ENCODE results near the gene E2F4. TPM values are rescaled to one million over a fixed set of nuclear protein-coding genes. Genes with fewer than 3 reads are reported as not detected.
A peak's percentile ranks its signal among the peaks of the same experiment; 100 is the strongest.

Gene E2F4
- total and polyA plus RNA-seq, 9 of the 15 experiments (the other 6 are each of a cell fraction or from before 2014, with no cell fraction given): 9.7 to 139 (median 106) TPM

DNA sequence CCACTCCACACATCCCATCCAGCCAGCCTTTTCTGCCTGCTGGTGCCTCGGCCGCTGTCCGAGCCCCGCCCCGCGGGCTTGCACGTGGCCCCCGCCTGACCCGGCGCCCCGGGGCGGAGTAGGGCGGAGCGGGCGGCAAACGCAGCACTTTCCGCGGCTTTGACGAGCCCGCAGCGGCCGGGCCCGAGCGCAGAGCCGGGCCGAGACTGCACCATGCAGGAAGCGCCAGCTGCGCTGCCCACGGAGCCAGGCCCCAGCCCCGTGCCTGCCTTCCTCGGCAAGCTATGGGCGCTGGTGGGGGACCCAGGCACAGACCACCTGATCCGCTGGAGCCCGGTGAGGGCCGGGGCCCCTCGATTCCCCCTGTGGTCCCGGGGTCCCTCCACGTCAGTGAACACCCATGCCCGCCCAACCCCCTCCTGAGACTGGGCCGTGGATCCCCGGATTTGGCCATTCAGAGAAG is 27.3 kb upstream of the E2F4 start, which contains the start of gene HSF4 (continued):
- TF ChIP-seq, protein P1, sequence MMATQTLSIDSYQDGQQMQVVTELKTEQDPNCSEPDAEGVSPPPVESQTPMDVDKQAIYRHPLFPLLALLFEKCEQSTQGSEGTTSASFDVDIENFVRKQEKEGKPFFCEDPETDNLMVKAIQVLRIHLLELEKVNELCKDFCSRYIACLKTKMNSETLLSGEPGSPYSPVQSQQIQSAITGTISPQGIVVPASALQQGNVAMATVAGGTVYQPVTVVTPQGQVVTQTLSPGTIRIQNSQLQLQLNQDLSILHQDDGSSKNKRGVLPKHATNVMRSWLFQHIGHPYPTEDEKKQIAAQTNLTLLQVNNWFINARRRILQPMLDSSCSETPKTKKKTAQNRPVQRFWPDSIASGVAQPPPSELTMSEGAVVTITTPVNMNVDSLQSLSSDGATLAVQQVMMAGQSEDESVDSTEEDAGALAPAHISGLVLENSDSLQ (IDR thresholded peaks at IDR 0.05): no peak
- TF ChIP-seq ZBTB1 (CRISPR knock-in tag; IDR thresholded peaks at IDR 0.05; ENCODE audit: borderline replicate concordance, low read depth) (peak; percentile 78), RBBP5 (IDR thresholded peaks at IDR 0.05; ENCODE audit: borderline replicate concordance, insufficient read depth, low read length, poor library complexity, severe bottlenecking) (peak; percentile 59), FOS (IDR thresholded peaks at IDR 0.05; ENCODE audit: extremely low read depth, insufficient read length) (no peak), CXXC5 (CRISPR knock-in tag; IDR thresholded peaks at IDR 0.05) (peak; percentile 92), ZNF282 (CRISPR knock-in tag; IDR thresholded peaks at IDR 0.05) (0 out of 2 replicates have a peak, but pooled peaks have one; percentile 34), NR1H2 (CRISPR knock-in tag; IDR thresholded peaks at IDR 0.05) (no peak), ATF7 (IDR thresholded peaks at IDR 0.05) (0 out of 2 replicates have a peak, but pooled peaks have one; percentile 22), ZNF583 (CRISPR knock-in tag; IDR thresholded peaks at IDR 0.05) (0 out of 2 replicates have a peak, but pooled peaks have one; percentile 36)
- TF ChIP-seq, protein P2, sequence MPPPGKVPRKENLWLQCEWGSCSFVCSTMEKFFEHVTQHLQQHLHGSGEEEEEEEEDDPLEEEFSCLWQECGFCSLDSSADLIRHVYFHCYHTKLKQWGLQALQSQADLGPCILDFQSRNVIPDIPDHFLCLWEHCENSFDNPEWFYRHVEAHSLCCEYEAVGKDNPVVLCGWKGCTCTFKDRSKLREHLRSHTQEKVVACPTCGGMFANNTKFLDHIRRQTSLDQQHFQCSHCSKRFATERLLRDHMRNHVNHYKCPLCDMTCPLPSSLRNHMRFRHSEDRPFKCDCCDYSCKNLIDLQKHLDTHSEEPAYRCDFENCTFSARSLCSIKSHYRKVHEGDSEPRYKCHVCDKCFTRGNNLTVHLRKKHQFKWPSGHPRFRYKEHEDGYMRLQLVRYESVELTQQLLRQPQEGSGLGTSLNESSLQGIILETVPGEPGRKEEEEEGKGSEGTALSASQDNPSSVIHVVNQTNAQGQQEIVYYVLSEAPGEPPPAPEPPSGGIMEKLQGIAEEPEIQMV (tag; conservative IDR thresholded peaks at IDR 0.05; ENCODE audit: low read depth): no peak
- TF ChIP-seq, protein P3, sequence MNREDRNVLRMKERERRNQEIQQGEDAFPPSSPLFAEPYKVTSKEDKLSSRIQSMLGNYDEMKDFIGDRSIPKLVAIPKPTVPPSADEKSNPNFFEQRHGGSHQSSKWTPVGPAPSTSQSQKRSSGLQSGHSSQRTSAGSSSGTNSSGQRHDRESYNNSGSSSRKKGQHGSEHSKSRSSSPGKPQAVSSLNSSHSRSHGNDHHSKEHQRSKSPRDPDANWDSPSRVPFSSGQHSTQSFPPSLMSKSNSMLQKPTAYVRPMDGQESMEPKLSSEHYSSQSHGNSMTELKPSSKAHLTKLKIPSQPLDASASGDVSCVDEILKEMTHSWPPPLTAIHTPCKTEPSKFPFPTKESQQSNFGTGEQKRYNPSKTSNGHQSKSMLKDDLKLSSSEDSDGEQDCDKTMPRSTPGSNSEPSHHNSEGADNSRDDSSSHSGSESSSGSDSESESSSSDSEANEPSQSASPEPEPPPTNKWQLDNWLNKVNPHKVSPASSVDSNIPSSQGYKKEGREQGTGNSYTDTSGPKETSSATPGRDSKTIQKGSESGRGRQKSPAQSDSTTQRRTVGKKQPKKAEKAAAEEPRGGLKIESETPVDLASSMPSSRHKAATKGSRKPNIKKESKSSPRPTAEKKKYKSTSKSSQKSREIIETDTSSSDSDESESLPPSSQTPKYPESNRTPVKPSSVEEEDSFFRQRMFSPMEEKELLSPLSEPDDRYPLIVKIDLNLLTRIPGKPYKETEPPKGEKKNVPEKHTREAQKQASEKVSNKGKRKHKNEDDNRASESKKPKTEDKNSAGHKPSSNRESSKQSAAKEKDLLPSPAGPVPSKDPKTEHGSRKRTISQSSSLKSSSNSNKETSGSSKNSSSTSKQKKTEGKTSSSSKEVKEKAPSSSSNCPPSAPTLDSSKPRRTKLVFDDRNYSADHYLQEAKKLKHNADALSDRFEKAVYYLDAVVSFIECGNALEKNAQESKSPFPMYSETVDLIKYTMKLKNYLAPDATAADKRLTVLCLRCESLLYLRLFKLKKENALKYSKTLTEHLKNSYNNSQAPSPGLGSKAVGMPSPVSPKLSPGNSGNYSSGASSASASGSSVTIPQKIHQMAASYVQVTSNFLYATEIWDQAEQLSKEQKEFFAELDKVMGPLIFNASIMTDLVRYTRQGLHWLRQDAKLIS (CRISPR knock-in tag; IDR thresholded peaks at IDR 0.05): peak; percentile 38; the same call in 1 of the 2 replicates
- TF ChIP-seq, protein P4, sequence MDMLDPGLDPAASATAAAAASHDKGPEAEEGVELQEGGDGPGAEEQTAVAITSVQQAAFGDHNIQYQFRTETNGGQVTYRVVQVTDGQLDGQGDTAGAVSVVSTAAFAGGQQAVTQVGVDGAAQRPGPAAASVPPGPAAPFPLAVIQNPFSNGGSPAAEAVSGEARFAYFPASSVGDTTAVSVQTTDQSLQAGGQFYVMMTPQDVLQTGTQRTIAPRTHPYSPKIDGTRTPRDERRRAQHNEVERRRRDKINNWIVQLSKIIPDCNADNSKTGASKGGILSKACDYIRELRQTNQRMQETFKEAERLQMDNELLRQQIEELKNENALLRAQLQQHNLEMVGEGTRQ (CRISPR knock-in tag; IDR thresholded peaks at IDR 0.05): peak; percentile 61
- TF ChIP-seq, protein P5, sequence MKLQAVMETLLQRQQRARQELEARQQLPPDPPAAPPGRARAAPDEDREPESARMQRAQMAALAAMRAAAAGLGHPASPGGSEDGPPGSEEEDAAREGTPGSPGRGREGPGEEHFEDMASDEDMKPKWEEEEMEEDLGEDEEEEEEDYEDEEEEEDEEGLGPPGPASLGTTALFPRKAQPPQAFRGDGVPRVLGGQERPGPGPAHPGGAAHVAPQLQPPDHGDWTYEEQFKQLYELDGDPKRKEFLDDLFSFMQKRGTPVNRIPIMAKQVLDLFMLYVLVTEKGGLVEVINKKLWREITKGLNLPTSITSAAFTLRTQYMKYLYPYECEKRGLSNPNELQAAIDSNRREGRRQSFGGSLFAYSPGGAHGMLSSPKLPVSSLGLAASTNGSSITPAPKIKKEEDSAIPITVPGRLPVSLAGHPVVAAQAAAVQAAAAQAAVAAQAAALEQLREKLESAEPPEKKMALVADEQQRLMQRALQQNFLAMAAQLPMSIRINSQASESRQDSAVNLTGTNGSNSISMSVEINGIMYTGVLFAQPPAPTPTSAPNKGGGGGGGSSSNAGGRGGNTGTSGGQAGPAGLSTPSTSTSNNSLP (IDR thresholded peaks at IDR 0.05; ENCODE audit: borderline replicate concordance, low read depth, low read length): no peak
- TF ChIP-seq, protein P6, sequence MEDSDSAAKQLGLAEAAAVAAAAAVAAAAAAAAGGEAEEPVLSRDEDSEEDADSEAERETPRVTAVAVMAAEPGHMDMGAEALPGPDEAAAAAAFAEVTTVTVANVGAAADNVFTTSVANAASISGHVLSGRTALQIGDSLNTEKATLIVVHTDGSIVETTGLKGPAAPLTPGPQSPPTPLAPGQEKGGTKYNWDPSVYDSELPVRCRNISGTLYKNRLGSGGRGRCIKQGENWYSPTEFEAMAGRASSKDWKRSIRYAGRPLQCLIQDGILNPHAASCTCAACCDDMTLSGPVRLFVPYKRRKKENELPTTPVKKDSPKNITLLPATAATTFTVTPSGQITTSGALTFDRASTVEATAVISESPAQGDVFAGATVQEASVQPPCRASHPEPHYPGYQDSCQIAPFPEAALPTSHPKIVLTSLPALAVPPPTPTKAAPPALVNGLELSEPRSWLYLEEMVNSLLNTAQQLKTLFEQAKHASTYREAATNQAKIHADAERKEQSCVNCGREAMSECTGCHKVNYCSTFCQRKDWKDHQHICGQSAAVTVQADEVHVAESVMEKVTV (CRISPR knock-in tag; IDR thresholded peaks at IDR 0.05): no peak
- TF ChIP-seq, protein P7, sequence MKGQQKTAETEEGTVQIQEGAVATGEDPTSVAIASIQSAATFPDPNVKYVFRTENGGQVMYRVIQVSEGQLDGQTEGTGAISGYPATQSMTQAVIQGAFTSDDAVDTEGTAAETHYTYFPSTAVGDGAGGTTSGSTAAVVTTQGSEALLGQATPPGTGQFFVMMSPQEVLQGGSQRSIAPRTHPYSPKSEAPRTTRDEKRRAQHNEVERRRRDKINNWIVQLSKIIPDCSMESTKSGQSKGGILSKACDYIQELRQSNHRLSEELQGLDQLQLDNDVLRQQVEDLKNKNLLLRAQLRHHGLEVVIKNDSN (CRISPR knock-in tag; IDR thresholded peaks at IDR 0.05): peak; percentile 77
